Measurements from ENCODE around the gene F2RL3.

Gene F2RL3

DNA sequence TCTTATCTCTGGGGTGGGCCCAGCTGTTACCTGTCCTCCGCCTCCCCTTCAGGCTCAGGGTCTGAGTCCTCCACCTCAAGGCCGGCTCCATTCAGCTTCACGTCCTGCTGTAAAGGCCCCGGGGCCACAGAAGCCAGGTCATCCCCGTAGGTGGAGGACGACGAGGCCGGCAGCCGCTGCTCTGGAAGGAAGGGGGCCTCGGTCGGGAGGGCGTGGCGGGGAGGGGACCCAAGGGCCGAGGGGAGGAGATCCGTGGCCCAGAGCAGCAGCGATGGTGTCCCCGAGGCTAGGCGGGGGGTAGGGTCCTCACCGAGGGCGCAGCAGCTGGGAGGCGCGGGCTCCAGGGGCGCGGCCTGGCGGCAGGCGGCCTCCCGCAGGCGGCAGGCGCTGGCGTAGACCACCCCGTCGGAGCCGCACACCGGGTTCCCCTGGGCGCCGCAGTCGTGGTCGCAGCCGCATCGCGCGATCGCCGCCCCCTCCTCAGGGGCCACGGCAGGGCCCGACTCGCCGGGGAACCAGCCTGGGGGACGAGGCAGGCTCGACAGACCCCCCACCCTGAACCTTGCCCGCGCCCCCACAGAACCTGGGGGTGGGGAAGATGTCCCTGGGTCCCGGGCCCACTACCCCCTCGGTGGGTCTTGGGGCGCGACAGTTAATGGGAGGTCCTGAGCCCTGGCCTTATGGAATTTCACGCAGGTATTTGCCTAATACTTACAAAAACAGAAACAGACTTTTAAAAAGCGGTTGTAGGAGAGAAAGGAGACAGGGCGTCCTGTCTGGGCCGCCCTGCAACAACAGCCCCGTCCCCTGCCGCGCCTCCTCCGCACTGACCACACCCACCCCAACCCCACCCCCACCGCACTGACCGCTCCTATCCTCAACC lies 7.6 kb downstream of the F2RL3 start:
- DNase-seq = no peak

DNA sequence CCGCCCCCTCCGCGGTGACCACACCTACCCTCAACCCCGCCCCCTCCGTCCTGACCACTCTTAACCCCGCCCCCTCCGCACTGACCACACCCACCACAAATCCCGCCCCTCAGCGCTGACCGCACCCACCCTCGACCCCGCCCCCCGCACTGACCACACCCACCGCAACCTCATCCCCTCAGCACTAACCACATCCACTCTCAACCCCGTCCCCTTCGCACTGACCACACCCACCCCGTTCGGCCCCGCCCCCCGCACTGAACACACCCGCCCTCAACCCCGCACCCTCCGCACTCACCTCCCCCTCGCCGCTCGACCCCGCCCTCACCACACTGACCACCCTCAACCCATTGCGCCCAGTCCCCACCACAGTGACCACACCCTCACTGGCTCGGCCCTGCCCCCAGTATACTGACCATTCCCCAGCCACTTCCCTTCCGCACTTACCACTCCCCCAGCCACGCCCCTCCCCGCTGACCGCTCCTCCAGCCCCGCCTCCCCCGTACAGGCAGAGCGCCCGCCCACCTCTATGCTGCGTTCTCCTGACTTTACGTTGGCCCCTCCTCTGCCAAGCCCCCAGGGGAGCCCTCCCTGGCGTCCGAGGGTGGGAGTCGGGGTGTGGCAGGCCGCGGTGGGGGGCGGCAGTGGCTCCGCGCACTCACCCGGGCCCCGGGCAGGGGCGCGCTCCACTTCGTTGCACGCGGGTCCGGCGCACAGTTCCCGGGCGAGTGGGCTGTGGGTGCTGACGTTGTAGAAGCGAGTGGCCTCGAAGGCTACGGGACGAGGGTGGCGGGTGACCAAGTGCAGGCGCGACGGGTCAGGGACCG lies 8.4 kb downstream of the F2RL3 start:
- DNase-seq = peak; percentile 55

DNA sequence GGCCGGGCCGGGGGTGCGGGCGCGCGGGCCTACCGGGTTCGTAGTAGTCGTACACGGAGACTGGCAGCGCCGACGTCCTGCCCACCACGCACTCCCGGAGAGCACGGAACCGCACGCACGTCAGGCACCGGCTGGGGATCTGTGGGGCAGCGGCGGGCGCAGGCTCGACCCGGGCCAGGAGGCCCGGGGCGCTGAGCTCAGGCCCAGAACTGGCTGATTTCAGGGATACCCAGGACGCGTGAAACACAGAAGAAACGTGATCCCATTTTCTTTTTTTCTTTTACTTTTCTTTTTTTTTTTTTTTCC lies 9.0 kb downstream of the F2RL3 start:
- DNase-seq = no peak

DNA sequence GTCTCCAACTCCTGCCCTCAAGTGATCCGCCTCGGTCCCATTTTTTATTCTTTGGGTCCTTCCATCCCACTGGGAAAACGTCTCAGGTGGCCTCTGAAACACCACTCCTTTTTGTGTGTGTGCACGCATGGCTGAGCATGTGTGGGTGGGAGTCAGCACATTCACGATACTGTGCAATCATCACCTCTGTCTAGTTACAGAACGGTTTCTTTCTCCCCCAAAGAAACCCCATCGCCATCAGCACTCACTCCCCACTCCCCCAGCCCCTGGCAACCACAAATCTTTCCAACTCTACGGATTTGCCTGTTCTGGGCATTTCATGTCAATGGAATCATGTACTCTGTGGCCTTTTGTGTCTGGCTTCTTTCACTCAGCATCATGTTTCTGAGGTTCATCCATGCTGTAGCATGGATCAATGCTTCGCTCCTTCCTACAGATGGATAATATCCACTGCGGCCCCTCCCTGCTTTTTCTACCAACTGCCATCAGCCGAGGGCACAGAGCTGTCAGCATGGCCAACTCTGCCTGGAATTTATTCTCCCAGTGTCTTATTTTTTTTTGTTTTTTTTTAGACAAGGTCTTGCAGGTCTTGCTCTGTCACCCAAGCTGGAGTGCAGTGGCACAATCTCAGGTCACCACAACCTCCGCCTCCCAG lies 9.7 kb downstream of the F2RL3 start:
- no peak for DNase-seq

DNA sequence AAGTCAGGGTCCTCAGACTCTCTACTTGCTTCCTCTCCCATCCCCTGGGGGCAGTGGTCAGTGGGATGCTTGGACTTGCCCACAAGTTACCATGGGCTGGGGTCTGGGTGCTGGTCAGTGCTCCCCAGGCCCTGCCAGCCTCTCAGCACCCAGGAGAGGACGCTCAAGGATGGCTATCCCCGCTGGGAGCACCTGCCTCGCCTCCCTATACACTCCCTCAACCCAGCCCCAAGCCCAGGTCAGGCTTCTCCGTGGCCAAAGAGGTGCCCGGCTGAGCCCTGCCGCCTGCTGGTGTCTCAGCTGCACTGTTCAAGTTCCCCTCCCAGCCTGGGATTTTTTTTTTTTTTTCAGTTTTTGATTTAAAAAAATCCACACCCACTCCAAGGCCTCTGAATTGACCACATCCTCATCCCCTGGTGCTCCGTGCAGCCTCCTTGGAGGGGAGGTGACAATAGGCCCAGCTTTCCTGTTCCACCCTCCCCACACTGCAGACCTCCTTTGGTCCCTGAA lies 10.8 kb downstream of the F2RL3 start:
- no peak for DNase-seq

DNA sequence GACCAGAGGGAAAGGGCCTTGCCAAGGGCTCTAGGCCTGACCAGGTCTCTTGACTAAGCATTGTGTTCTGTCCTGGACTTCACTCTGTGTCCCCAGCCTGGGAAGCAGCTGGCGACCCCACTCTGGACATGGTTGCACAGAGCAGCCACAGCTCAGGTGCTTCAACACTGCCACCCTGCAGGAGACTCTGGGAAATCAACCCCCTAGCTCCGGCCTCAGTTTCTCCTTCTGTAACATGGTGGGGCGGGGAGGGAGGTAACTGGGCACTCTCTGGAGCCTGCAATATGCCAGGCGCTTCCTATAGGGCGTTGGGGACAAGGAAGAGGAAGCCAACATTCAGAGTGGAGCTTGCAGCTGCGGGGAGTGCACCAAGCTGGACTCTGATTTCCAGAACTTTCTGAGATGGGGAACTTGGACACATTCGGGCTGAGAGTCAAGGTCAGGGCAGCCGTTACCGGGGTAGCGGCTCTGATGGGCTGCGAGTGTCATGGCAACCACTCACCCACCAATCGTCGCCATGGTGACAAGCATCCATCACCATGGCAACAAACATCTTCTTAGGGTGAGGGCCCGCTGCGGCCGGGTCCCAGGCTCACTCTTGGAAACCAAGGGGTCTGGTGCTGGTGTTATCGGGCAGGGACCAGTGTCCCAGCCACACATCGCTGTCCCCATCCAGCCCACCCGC lies 12.8 kb downstream of the F2RL3 start:
- no peak for DNase-seq

DNA sequence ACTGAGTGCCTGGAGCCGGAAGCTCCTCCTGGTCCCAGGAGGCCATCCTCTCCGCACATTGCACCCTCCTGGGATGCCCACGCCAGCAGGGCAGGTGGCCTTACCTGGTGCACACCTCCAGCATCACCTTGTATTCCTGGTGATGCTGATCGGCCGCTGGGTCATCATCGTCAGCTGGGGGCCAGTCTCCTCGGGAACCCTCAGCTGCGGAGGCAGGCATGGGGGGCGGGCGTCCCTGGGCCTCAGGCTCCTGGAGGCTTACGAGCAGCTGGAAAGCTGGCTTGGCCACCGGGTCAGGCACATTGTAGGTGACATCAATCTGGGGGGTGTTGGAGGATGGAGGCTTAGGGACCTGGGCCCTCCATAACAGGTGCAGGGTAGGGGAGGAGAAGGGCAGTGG lies 13.7 kb downstream of the F2RL3 start:
- no peak for DNase-seq

DNA sequence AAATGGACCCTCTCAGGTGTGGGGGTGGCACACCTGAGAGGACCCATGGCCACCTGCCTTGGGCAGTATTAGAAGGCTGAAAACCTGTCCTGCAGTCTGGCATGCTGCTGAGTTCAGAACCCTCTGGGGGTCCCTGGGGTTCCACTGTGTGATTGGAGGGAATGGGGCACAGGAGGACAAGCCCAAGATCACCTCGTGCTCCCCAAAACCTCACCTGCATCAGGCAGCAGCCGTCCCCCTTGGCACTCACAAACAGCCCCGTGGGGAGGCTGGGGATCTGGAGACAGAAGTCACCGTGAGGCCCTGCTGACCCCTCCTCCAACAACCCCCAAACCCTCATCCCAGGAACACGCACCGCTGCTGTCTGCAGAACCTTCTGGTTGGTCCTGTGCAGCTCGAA lies 14.5 kb downstream of the F2RL3 start:
- no peak for DNase-seq

DNA sequence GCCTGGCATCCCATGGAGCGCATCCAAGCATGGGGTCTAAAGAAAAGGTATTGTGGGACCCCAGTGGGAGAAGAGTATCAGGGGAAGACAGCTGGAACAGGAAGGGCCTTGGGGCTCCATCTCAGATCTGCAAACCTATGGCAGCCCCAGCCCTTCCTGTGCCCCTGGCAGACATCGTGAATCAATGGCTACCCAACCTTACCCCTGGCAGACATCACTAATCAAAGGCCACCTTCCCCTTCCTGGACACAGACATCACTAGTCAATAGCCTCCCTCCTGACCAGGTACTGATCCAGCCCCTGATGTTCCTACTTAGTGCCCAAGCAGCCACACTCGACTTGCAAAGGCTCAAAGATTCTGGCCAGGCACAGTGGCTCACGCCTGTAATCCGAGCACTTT lies 15.8 kb downstream of the F2RL3 start:
- DNase-seq = no peak

DNA sequence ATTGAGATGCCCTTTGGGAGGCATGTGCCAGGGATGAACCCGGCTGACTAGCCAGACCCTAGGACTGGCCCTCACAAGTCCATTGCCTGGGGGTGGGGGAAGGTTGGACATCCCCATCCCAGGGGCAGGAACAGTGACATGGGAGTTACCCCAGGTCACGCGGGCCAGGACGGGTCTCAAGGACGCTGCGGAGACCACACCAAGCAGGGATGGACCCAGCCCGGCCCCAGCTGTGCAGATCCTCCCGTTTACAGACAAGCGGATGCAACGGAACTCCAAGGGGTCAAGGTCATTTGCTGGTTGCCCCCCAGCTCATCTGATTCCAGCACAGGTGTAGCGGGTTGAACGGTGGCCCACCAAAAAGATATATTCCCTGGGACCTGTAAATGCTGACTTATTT lies 20.0 kb downstream of the F2RL3 start:
- no peak for DNase-seq

DNA sequence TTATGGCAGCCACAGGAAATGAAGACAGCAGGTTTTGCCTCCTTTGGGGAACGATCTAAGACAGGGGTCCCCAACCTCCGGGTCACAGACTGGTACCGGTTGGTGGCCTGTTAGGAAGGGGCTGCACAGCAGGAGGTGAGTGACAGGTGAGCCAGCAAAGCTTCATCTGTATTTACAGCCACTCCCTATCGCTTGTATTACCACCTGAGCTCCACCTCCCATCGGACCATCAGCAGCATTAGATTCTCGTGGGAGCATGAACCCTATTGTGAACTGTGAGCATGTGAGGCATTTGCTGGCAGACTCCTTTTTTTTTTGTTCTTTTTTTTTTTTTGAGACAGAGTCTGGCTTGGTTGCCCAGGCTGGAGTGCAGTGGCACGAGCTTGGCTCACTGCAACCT lies 22.2 kb downstream of the F2RL3 start:
- no peak for DNase-seq

DNA sequence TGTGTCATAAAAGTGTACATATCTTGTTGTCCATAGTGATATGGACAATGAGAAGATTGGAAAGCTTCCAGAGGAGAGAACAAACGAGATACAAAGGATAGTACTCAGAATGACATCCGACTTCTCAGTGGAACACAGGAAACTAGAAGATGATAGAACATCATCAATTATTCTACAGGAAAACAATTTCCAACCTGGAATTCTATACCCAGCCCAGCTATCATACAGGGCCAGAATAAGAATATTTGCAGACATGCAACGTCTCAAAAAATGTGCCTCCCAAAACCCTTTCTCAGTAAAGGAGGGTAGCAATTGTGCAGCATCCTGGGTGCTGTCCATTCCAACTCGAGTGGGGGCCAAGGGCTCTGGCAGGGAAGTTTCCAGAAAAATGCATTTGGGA lies 24.0 kb downstream of the F2RL3 start:
- no peak for DNase-seq

DNA sequence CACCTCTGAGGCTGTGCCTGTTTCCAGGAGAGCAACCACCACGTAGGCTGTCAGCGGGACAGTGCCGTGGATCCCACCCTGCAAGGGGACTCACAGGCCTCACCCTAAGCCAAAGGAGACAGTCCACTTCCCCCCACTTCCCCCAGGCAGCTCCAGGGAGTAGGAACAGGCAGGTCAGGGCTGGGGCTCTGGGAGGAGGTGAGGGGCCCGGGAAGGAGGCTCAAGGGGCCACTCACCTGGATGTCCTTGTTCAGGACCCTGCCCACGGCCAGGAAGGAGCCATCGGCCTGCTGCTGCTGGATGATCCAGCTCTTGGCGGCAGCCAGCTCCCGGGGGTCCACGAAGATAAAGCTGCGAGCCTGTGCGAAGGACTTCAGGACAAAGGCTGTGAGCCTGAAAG lies 25.6 kb downstream of the F2RL3 start:
- DNase-seq = no peak

DNA sequence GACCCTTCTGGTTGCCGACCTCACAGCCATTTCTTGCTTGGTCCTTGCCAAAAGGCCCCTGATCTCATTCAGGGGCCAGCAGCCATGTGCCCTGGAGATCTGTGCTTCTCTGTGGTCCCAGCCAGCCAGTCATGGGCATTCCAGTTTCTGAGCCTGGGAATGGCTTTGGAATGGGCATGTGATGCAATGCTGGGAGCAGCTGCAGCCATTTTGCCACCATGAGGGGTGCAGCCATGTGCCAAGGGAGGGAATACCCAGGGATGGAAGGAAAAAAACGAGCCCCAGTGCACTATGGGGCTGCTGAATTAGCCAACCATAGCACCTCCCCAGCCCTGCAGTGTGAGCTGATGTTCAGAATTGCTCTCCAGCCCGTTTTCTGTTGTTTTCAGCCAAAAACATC lies 26.3 kb downstream of the F2RL3 start:
- DNase-seq = no peak

DNA sequence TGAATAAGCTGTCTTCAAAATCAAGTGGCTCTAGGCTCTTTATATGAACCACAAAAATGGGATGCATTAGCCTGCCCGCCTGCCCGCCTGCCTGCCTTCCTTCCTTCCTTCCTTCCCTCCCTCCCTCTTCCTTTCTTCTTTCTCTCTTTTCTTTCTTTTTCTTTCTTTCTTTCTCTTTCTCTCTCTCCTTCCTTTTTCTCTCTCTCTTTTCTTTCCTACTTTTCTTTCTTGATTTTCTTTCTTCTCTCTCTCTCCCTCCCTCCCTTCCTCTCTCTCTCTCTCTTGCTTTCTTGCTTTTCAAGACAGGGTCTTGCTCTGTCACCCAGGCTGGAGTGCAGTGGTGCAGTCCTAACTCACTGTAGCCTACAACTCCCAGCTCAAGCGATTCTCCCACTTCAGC lies 26.9 kb downstream of the F2RL3 start:
- no peak for DNase-seq

DNA sequence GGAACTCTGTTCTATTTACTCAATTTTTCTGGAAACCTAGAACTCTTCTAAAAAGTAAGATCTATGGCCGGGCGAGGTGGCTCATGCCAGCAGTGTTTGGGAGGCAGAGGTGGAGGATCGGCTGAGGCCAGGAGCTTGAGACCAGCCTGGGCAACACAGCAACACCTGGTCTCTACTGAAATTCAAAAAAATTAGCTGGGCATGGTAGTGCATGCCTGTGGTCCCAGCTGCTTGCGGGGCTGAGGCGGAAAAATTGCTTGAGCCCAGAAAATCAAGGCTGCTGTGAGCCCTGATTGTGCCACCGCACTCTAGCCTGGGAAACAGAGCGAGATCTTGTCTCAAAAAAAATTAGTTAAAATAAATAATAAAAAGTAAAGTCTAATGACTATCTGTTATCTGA lies 28.6 kb downstream of the F2RL3 start:
- DNase-seq = no peak

DNA sequence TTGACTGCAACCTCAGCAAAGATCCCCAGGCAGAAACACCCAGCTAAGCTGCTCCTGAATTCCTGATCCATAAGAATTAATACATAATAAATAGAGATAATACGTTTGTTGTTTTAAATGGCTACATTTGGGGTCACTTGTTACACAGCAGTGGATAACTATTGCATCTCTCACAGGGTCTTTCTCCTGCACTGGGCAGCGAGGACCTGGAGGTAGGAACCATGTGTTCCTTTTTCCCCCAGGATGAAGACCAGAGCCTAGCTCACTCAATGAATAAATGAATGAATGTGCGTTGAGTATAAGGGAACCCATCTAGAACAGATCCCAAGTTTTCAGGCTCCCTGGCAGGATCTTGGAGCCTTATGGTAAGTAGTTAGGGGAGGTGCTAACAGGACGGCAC lies 30.7 kb downstream of the F2RL3 start:
- DNase-seq = no peak

DNA sequence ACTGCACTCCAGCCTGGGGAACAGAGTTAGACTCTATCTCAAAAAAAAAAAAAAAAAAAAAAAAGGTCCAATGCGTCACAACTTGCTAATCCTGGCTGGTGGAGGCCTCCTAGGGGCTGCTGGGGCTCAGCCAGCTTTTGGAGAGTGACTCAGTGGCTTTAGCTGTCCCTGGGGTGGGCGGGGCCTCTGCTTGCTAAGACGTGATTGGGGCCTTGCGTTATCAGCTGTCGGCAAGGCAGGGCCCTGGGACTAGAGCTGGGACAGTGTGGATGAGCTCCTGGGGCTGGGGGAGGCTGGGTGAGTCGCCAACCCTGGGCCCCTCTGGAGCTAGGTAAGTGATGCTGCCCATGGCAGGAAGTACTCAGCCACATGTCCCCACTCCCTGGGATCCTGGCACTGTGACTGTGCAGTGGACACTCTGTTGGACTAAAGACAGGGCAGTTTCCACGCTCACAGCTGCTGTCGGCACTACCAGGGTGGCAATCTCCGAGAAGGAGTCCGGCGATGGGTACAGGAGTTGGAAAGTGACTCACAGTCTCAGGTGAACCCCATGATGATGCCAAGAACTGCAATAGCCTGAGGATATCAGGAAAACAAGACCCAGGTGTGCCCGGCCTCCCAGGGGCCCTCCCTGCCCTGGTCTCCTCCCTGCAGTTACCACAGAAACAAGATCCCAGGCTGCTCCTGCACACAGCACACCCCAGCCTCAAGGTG lies 32.2 kb downstream of the F2RL3 start:
- DNase-seq = no peak

DNA sequence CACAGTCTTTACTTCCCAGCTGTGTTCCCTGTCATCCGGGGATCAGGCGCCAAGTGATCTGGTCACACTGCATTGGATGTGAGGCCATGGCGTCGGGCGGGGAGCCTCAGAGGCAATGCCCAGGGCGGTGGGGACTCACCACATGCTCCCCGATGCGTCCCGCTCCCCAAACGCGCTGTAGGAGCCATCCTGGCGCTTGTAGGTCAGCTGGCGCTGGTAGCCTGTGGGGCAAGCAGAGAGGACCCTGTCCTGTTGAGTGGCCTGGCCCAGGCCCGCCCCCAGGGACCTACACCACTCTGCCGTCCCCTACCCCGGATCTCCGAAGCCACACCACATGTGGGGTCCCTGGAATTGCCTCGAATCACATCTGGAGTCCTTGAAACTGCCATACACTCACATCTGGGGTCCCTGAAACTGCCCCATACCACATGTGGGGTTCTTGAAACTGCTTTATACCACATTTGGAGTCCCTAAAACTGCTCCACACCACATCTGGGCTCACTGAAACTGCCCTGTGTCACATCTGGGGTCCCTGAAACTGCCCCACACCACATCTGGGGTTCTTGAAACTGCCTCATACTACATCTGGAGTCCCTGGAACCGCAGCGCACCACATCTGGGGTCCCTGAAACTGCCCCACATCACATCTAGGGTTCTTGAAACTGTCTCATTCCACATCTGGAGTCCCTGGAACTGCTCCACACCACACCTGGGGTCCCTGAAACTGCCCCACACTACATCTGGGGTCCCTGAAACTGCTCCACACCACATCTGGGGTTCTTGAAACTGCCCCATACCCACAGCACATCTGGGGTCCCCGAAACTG lies 33.2 kb downstream of the F2RL3 start:
- no peak for DNase-seq

DNA sequence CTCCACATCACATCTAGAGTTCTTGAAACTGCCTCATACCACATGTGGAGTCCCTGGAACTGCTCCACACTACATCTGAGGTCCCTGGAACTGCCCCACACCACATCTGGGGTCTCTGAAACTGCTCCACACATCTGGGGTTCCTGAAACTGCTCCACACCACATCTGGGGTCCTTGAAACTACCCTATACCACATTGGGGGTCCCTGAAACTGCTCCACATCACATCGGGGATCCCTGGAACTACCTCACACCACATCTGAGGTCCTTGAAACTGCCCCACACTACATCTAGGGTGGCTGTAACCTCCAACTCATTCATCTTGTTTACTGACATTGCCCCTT lies 33.8 kb downstream of the F2RL3 start:
- no peak for DNase-seq

DNA sequence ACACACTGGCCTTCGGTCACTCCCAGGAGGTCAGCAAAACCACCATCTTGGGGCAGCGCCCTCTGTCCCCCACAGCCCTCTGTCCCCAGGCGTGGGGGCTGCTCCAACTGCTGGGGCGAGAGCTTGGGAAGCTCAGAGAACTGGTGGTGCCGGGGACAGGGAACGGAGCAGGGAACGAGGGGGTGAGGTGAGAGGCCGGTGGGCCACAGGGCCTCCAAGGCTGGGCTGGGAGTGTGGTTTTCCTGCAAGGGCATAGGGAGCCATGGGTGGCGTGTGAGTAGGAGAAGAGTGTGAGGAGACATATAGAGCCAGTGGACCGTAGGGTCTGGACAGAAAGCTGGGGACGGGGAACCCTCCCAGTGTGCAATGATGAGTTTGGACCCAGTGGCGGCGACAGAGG lies 34.1 kb downstream of the F2RL3 start:
- no peak for DNase-seq

DNA sequence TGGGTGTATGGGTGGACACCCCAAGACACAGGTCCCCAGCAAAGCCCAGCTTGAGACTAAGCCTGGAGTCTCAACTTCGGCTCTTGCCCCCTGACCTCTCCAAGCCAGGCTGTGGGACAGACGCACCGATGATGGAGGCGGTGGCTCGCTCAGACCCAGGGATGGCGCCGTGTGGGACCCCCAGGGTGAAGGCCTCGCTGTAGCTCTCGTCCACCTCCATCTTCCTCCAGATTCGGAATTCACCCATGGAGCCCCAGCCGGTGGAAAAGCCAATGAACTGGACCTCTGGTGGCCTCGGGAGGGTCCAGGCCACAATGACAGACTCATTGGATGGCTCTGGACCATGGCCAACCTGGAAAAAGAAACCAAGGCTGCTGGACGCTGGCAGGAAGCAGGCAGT lies 39.1 kb downstream of the F2RL3 start:
- no peak for DNase-seq
